OCI-LY7 (cell line): ENCODE results near the gene GOLGA8N.

Experiments
- CTCF ChIP-seq: fragments of 200-600 bp; sonication (generic); conservative IDR thresholded peaks from 2 replicates; pipeline ENCODE4 v1.5.1; 2014; ENCODE audit warnings: mild to moderate bottlenecking, antibody characterized with exemption, low read length, moderate library complexity, mixed read lengths
- EZH2phosphoT487 ChIP-seq: fragments of 200-600 bp; sonication (generic); IDR thresholded peaks from 2 replicates; pipeline ENCODE4 v1.6.1; 2018; ENCODE audit warnings: low read depth, borderline replicate concordance, mild to moderate bottlenecking, mixed run types, antibody characterized with exemption, low read length, moderate library complexity, mixed read lengths

GRCh38 chr15:32642667-32643435 lies 49.6 kb downstream of the GOLGA8N start:
- TF ChIP-seq CTCF (no peak), EZH2phosphoT487 (no peak)
